GM19099 (cell line): Measurements from ENCODE around the gene LSAMP.

ENCODE experiments used
- POLR2A ChIP-seq: IDR thresholded peaks from 3 replicates; pipeline ENCODE4 v1.6.1; 2011; ENCODE audit warnings: low read depth; ENCODE audit not compliant: insufficient read length; ENCODE audit errors: extremely low read depth

The LSAMP gene

GRCh38 chr3:116391296-116392201 is 53.7 kb downstream of the LSAMP start:
- no peak for TF ChIP-seq POLR2A

- no peak for TF ChIP-seq POLR2A
Observed at GRCh38 chr3:116390318-116390717, 55.0 kb downstream of the LSAMP start.

- no peak for TF ChIP-seq POLR2A
Observed at GRCh38 chr3:116388867-116389385, 56.4 kb downstream of the LSAMP start.

DNA sequence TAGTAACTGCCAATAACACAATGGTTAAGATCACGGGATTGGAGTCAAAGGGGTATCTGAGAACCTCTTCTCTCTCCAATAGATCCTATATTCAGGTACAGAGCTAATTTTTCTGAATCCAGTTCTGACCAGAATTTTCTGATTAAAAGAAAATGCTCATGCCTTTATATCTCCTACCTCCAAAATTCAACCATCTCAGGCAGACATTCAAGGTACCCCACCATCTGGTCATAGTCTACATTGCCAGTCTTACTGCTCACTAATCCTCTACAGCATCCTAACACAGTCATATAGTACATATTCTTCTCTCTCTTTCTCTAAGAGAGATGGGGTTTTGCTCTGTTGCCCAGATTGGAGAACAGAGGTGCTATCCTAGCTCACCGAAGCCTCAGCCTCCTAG is 59.1 kb downstream of the LSAMP start:
- TF ChIP-seq POLR2A: no peak

GRCh38 chr3:116384717-116385116 is 60.6 kb downstream of the LSAMP start:
- TF ChIP-seq POLR2A: no peak

DNA sequence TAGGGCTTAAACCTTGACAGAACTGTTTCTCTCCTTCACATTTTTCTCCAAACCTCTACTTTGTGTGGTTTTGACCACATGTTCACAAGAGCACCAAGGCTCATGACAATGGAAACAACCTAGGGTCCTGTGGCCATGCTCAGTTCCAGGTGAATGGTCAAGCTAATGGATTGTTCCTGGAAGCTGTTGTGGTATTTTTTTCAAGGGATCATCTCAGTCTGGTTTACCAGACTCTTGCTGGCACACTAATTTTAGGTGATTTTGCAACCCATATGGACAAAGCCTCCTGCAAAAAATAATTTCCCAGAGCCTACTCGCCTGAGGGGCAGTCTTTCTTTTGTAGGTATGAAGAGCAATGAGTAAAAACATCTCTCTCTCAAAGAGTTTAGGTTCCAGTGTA is 67.2 kb downstream of the LSAMP start:
- TF ChIP-seq POLR2A: no peak

- TF ChIP-seq POLR2A: no peak
Observed at GRCh38 chr3:116374901-116375300, 70.4 kb downstream of the LSAMP start.

DNA sequence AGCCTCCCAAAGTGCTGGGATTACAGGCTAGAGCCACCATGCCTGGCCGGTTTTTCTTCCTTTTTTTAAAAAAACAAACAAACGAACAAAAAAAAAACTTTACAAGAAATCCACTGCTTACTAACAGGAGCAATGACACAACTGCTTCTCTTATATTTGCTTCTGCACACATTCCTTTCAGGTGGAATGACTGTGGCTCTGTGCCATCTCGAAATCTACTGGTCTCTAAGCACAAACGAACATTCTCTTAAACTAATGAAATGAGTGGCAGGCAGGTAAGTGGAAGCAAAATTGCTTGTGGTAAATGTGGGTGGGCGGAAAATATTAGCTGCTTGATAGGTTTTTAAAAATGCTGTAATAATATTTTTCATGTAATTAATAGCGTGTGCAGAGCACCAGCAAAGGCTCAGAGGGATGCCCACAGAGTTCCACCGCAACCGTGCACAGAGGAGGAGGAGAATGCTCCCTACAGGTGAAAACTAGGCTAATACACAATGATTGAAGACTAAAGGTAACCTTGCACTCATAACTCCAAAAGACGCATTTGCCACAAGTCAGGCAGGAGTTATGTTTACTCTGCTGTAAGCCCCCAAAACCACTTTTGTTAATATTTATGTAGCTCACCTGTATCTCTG is 77.4 kb downstream of the LSAMP start:
- TF ChIP-seq POLR2A: no peak

- no peak for TF ChIP-seq POLR2A
Observed at GRCh38 chr3:116356056-116356455, 89.2 kb downstream of the LSAMP start.

DNA sequence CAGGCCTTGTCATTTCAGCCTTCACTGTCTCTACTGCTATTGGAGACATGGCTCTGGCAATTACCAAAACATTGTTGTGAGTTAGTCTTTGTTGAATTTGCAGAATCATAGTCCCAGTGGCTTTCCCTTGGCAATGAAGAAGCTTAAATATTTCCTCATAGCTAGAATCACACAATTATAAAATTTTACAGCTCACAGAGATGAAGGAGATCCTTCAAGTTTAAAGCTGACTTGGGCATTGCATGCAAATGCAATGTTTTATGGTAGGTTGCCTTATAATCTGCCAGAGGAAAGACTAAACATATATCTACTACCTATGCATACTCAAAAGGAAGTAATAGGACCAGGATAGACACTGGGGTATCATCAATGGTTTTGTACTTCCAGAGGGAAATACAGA is 90.9 kb downstream of the LSAMP start:
- no peak for TF ChIP-seq POLR2A

GRCh38 chr3:116350119-116350733 is 95.1 kb downstream of the LSAMP start:
- no peak for TF ChIP-seq POLR2A

DNA sequence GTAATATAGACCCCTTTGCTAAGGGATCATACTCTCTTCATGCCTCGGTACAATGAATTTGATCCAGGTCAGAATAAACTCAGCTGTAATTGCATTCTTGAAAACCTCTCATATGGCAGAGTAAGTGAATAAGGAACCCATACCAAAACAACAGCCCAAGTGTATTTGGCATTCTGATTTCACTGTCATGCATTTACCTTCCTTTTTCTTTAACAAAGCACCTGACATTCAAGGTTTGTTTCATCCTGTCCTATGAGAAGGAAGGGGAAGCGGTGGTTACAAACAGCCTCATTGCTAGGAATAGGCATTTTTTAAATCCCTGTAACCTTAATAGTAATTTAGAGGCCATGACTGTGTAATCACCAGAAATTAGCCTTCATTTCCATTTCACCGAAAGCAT is 97.1 kb downstream of the LSAMP start:
- no peak for TF ChIP-seq POLR2A

DNA sequence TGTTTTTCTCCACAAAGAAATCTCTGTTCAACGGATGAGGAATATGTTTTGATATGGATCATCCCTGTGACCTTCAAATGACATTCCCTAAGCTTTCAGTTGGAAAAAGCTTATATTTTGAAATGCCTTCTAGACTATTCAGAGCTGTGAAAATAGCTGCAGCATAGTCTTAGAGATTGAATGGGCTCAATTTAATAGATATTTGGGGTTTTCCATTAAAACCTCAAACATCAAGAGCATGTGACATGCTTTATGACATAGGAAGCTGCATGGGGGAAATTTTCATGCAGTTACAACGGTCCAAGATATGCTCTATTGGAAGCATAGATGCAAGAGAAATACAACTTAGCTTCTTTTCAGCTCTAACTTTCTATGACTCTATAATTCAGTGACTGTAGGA is 102.8 kb downstream of the LSAMP start:
- no peak for TF ChIP-seq POLR2A

GRCh38 chr3:116341899-116342298 is 103.4 kb downstream of the LSAMP start:
- TF ChIP-seq POLR2A: no peak

DNA sequence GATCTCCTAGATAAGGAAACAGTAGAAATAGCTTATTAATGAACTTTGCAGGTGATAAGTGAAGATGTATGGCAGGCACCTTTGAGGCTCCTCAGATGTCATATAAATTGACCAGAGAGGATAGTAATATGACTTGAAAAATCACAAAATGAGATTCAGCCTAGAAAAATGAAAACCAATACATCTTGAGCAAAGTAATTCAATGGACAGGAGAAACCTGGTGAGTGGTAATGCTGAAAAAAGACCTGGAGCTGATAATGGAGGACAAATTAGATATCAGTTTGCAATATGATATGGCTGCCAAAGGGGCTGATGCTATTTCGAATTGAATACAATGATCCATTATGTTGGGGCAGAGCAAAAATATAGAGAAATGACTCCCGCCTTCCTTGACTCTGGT is 103.9 kb downstream of the LSAMP start:
- TF ChIP-seq POLR2A: no peak
